Measurements from ENCODE around the gene NID1.
A peak's percentile ranks its signal among the peaks of the same experiment; 100 is the strongest.

The NID1 gene

DNA sequence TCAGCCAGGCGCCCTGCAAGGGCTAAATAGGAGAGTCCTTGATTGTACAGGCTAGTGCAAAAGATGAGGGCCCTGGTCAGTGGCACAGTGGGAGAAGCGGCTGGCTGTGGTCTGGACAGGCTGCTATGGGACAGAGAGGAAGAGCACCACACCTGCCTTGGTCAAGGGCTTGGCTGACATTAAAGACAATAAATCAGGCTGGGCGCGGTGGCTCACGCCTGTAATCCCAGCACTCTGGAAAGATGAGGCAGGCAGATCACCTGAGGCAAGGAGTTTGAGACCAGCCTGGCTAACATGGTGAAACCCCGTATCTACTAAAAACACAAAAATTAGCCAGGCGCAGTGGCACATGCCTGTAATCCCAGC is 62.9 kb downstream of the NID1 start:
- DNase-seq (ENCODE audit: low read depth), result no peak

DNA sequence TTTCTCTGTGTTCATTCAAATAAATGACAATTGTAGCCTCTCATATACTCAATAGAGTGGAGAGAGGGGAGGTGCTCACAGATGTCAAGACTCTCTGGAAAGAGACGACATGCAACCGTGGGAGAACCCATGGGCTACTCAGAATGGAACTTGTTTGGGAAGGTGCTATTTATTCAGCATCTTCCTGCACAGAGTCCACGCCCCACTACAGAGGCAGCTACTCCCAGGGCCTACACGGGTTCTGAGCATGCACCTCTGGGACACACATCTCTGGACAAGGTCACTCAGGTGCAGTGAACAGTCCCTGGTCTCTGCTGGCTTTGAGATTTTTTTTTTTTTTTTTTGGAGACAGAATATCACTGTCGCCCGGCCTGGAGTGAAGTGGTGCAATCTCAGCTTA is 64.1 kb downstream of the NID1 start:
- no peak overlapping the region for H3K4me3 ChIP-seq (ENCODE audit: low read depth, low read length)
- no peak for DNase-seq (ENCODE audit: low read depth)
- TF ChIP-seq MYC (IDR thresholded peaks at IDR 0.05; ENCODE audit: low read depth, low read length), result no peak
- TF ChIP-seq, protein P1, sequence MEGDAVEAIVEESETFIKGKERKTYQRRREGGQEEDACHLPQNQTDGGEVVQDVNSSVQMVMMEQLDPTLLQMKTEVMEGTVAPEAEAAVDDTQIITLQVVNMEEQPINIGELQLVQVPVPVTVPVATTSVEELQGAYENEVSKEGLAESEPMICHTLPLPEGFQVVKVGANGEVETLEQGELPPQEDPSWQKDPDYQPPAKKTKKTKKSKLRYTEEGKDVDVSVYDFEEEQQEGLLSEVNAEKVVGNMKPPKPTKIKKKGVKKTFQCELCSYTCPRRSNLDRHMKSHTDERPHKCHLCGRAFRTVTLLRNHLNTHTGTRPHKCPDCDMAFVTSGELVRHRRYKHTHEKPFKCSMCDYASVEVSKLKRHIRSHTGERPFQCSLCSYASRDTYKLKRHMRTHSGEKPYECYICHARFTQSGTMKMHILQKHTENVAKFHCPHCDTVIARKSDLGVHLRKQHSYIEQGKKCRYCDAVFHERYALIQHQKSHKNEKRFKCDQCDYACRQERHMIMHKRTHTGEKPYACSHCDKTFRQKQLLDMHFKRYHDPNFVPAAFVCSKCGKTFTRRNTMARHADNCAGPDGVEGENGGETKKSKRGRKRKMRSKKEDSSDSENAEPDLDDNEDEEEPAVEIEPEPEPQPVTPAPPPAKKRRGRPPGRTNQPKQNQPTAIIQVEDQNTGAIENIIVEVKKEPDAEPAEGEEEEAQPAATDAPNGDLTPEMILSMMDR (IDR thresholded peaks at IDR 0.05; ENCODE audit: low read depth, low read length), result no peak

More for the DNA sequence above, 62.9 kb downstream of the NID1 start:
- H3K4me3 ChIP-seq (ENCODE audit: low read depth, low read length), result no peak overlapping the region
- no peak for TF ChIP-seq MYC (IDR thresholded peaks at IDR 0.05; ENCODE audit: low read depth, low read length)
- TF ChIP-seq, protein P1 (IDR thresholded peaks at IDR 0.05; ENCODE audit: low read depth, low read length), result no peak
- no peak for TF ChIP-seq POLR2A (IDR thresholded peaks at IDR 0.05; ENCODE audit: extremely low read depth, insufficient read length)
- TF ChIP-seq, protein P2, sequence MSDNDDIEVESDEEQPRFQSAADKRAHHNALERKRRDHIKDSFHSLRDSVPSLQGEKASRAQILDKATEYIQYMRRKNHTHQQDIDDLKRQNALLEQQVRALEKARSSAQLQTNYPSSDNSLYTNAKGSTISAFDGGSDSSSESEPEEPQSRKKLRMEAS (IDR thresholded peaks at IDR 0.05; ENCODE audit: low read depth, low read length), result no peak

DNA sequence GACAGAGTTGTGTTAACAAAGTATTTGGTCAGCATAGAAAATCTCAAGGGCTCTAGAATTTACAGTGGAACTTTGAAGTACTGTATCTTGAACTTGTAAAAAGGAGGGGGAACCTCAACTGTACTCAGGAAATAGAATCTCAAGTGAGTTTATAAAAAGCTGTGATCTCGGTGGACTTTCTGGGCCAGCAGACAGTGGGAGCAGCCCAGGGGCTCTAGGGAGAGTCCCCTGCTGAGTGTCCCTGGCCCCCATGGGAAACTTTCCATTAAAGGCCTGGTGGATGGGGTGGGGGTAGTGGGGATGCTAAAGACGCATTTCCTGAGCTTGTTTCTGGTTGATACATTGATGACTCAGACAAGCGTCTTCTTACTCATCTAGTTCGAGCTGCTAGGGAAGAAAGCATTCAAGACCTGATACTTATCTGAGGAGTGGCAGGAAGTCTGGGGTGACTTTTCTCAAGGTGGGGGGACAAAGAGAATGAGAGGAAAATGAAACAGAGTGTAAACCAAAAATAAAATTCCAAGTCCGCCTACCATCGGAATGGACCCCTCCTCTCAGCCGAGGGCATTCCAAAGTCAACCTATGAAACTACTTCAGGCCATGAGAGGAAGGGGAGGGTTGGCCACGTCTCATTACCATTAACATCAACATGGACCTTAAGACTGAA is 65.5 kb downstream of the NID1 start:
- TF ChIP-seq, protein P2 (IDR thresholded peaks at IDR 0.05; ENCODE audit: low read depth, low read length), result no peak
- TF ChIP-seq POLR2A (IDR thresholded peaks at IDR 0.05; ENCODE audit: extremely low read depth, insufficient read length) (no peak), MYC (IDR thresholded peaks at IDR 0.05; ENCODE audit: low read depth, low read length) (no peak)
- TF ChIP-seq, protein P1 (IDR thresholded peaks at IDR 0.05; ENCODE audit: low read depth, low read length), result no peak
- H3K4me3 ChIP-seq (ENCODE audit: low read depth, low read length), result no peak overlapping the region
- peak; percentile 80 for DNase-seq (ENCODE audit: low read depth)

DNA sequence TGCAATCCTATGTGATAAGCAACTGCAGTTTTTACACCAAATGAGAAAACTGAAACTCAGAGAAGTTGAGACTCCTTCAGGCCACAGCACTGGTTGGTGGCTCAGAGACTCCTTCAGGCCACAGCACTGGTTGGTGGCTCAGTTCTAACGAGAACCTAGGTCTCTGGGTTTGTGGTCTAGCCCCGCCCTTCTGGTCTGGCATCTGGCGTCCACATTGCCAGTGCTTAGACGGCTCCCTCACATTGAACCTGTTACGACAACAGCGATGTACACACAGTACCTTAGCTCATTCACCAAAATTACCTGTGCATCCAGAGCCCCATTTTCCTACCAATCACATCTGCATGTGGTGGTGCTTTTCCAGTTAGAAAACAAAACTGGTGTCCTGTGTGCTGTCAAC is 66.1 kb downstream of the NID1 start:
- H3K4me3 ChIP-seq (ENCODE audit: low read depth, low read length), result no peak overlapping the region
- peak; percentile 54 for DNase-seq (ENCODE audit: low read depth)

DNA sequence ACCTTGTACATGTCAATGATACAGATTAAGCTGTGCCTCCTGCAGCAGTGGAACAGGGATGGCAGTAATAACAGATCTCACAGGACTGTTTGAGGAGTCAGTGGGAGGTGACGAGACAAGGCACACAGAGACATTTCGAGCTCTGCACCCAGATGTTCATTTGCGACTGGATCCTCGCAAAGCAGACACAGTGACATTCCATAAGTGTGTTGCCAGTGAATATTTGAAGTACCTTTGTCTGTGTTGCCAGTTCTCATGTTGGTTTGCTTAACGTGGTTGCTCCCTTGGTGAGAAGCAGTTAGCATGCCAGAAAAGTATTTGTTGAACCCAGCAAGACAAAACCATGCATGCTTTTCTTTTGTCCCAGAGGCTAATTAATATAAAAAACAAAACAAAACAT is 67.0 kb downstream of the NID1 start:
- H3K4me3 ChIP-seq (ENCODE audit: low read depth, low read length), result no peak overlapping the region
- TF ChIP-seq, protein P1 (IDR thresholded peaks at IDR 0.05; ENCODE audit: low read depth, low read length), result no peak
- no peak for TF ChIP-seq POLR2A (IDR thresholded peaks at IDR 0.05; ENCODE audit: extremely low read depth, insufficient read length)
- DNase-seq (ENCODE audit: low read depth), result no peak

More for the DNA sequence above, 66.1 kb downstream of the NID1 start:
- TF ChIP-seq, protein P2 (IDR thresholded peaks at IDR 0.05; ENCODE audit: low read depth, low read length), result no peak
- TF ChIP-seq, protein P1 (IDR thresholded peaks at IDR 0.05; ENCODE audit: low read depth, low read length), result no peak
- no peak for TF ChIP-seq POLR2A (IDR thresholded peaks at IDR 0.05; ENCODE audit: extremely low read depth, insufficient read length)
- TF ChIP-seq MYC (IDR thresholded peaks at IDR 0.05; ENCODE audit: low read depth, low read length), result no peak

DNA sequence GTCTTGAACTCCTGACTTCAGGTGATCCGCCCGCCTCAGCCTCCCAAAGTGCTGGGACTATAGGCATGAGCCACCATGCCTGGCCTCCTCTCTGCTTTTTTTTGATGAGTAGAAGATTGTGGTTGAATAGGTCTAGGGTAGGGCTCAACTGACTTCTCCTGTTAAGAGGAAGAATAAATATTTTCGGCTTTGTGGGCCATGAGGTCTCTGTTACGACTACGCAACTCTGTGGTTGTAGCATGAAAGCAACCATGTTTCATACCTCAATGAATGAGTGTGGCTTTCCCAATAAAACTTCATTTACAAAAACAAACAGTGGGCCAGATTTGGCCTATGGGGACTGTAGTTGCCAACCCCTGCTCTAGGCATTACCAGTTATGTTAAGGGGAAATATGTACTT is 67.8 kb downstream of the NID1 start:
- no peak overlapping the region for H3K4me3 ChIP-seq (ENCODE audit: low read depth, low read length)
- peak; percentile 87 for DNase-seq (ENCODE audit: low read depth)
- TF ChIP-seq, protein P1 (IDR thresholded peaks at IDR 0.05; ENCODE audit: low read depth, low read length), result no peak
- TF ChIP-seq MYC (IDR thresholded peaks at IDR 0.05; ENCODE audit: low read depth, low read length), result peak; percentile 39; the same call in 1 of the 2 replicates
- no peak for TF ChIP-seq POLR2A (IDR thresholded peaks at IDR 0.05; ENCODE audit: extremely low read depth, insufficient read length)
- TF ChIP-seq, protein P2 (IDR thresholded peaks at IDR 0.05; ENCODE audit: low read depth, low read length), result peak; percentile 38; the same call in 1 of the 2 replicates
